Measurements from ENCODE around the gene DENND5A. TPM values are rescaled to one million over a fixed set of nuclear protein-coding genes. Genes with fewer than 3 reads are reported as not detected.

Gene DENND5A
- total and polyA plus RNA-seq, 2 of the 8 experiments (the other 6 are each of a cell fraction or from before 2014, with no cell fraction given), result 65.7 to 139 TPM

DNA sequence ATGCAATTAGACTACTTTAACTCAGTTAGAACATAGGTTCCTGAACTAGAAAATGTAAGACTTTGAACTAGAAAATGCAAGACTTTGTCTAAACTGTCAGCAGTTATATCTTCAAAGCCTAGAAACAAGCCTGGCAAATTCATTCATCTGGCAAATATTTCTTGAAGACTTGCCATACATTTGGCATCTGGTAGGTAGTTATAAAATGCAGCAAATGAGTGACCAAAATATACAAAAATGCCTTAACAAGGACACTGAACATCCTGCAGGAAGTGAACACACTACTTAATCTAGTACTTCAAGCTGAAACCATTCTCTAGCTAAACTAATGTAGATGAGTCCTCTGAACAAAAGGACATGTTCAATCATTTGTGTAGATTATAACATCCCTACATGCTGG lies 89.0 kb downstream of the DENND5A start:
- no peak overlapping the region for H3K18ac ChIP-seq (ENCODE audit: extremely low read depth, low read length)
- H3K36me3 ChIP-seq (ENCODE audit: control insufficient read depth in 2 of 4, insufficient read depth in 4 of 4, low read length in 3 of 4), result peaks cover 7 to 39% (median 29%) of the 10 kb centered on the region in 4 experiments
- peaks cover 0 to 2% of the 10 kb centered on the region in 2 experiments for H4K20me1 ChIP-seq (replicated peaks in 1 of 2; ENCODE audit: control insufficient read depth in 1 of 2, insufficient read depth in 2 of 2, low read length in 2 of 2)
- no peaks in the 10 kb centered on the region for H3K9me3 ChIP-seq (ENCODE audit: insufficient read depth in 2 of 2, low read depth in 1 of 2, low read length in 1 of 2)
- H2BK120ac ChIP-seq (replicated peaks; ENCODE audit: low read depth, low read length), result no peak overlapping the region
- no peak overlapping the region for H2AK5ac ChIP-seq (ENCODE audit: low read depth, low read length)
- no peak overlapping the region for H4K8ac ChIP-seq (ENCODE audit: extremely low read depth, insufficient read depth, low read length)
- POLR2A ChIA-PET (ENCODE audit: partially characterized antibody), result no interaction called here
- no peak overlapping the region for H3K4me3 ChIP-seq (ENCODE audit: extremely low read depth in 1 of 4, insufficient read depth in 2 of 4, low read depth in 3 of 4, low read length in 4 of 4)
- no peak overlapping the region for H3K23ac ChIP-seq (ENCODE audit: insufficient read length)
- H3K9ac ChIP-seq (replicated peaks in 1 of 4; ENCODE audit: extremely low read depth in 1 of 4, low read depth in 3 of 4, low read length in 3 of 4), result no peak overlapping the region
- no peak overlapping the region for H4K91ac ChIP-seq (replicated peaks; ENCODE audit: insufficient read length, low read length)
- H2AFZ ChIP-seq (ENCODE audit: low read length), result no peak overlapping the region
- H2BK5ac ChIP-seq (ENCODE audit: low read depth, low read length), result no peak overlapping the region
- no peak overlapping the region for H4K5ac ChIP-seq (ENCODE audit: insufficient read length, low read depth, low read length)
- no peak overlapping the region for H2BK12ac ChIP-seq (ENCODE audit: low read depth, low read length)
- no peak overlapping the region for H3K56ac ChIP-seq (replicated peaks; ENCODE audit: insufficient read length, low read depth, low read length)
- no peak overlapping the region for H3K4me2 ChIP-seq (ENCODE audit: insufficient read depth in 1 of 2, low read depth in 2 of 2, low read length in 2 of 2)
- H3K14ac ChIP-seq (ENCODE audit: insufficient read length), result no peak overlapping the region
- H3K79me1 ChIP-seq (ENCODE audit: low read depth, low read length), result no peaks in the 10 kb centered on the region; the same call in 1 of the 2 replicates
- H2BK20ac ChIP-seq (ENCODE audit: low read length), result no peak overlapping the region
- H3K27me3 ChIP-seq (replicated peaks in 1 of 4; ENCODE audit: control insufficient read depth in 3 of 4, extremely low read depth in 1 of 4, insufficient read depth in 3 of 4, low read length in 3 of 4), result no peaks in the 10 kb centered on the region
- no peak overlapping the region for H2BK15ac ChIP-seq (ENCODE audit: low read length)
- no peaks in the 10 kb centered on the region for H3K23me2 ChIP-seq (ENCODE audit: low read depth, low read length)
- H3K79me2 ChIP-seq (ENCODE audit: control insufficient read depth in 1 of 2, insufficient read depth in 2 of 2, low read length in 2 of 2), result no peaks in the 10 kb centered on the region
- H3K27ac ChIP-seq (ENCODE audit: low read depth, low read length), result no peak overlapping the region
- DNase-seq (ENCODE audit: low read depth in 1 of 2, low spot score in 2 of 2) (no peak), FAIRE-seq (no peak)
- no peaks in the 10 kb centered on the region for H3K4me1 ChIP-seq (replicated peaks in 1 of 4; ENCODE audit: control insufficient read depth in 3 of 4, insufficient read depth in 4 of 4, low read length in 3 of 4)
- TF ChIP-seq RFX5 (IDR thresholded peaks at IDR 0.05; ENCODE audit: borderline replicate concordance, low read depth, low read length) (no peak), TEAD4 (IDR thresholded peaks at IDR 0.05; ENCODE audit: low read depth, low read length) (no peak), CEBPB (IDR thresholded peaks at IDR 0.05; ENCODE audit: low read depth, low read length) (no peak), ASH2L (IDR thresholded peaks at IDR 0.05; ENCODE audit: low read length) (no peak), POLR2A (IDR thresholded peaks at IDR 0.05; ENCODE audit: control extremely low read depth in 1 of 2, low read depth in 2 of 2, low read length in 2 of 2) (no peak), POU5F1 (IDR thresholded peaks at IDR 0.05; ENCODE audit: low read depth, low read length) (no peak), PHF8 (conservative IDR thresholded peaks at IDR 0.05; ENCODE audit: low read depth, low read length) (no peak), NRF1 (IDR thresholded peaks at IDR 0.05; ENCODE audit: low read depth, low read length) (no peak), ZNF274 (IDR thresholded peaks at IDR 0.05; ENCODE audit: borderline replicate concordance, extremely low read depth, low read length) (no peak), BACH1 (IDR thresholded peaks at IDR 0.05; ENCODE audit: low read length) (no peak), CHD1 (IDR thresholded peaks at IDR 0.05; ENCODE audit: low read depth, low read length) (no peak), YY1 (IDR thresholded peaks at IDR 0.05; ENCODE audit: low read depth, low read length) (no peak), CHD2 (IDR thresholded peaks at IDR 0.05; ENCODE audit: low read length) (no peak), TAF7 (optimal IDR thresholded peaks at IDR 0.05; ENCODE audit: borderline replicate concordance, low read depth, low read length) (no peak), CBX8 (IDR thresholded peaks at IDR 0.05; ENCODE audit: borderline replicate concordance, low read depth, low read length) (no peak), SP4 (IDR thresholded peaks at IDR 0.05; ENCODE audit: low read length) (no peak)
- TF ChIP-seq, protein P1, sequence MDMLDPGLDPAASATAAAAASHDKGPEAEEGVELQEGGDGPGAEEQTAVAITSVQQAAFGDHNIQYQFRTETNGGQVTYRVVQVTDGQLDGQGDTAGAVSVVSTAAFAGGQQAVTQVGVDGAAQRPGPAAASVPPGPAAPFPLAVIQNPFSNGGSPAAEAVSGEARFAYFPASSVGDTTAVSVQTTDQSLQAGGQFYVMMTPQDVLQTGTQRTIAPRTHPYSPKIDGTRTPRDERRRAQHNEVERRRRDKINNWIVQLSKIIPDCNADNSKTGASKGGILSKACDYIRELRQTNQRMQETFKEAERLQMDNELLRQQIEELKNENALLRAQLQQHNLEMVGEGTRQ (IDR thresholded peaks at IDR 0.05; ENCODE audit: low read length), result no peak
- CTCF ChIA-PET (ENCODE audit: partially characterized antibody), result interaction anchor here (1.8 kb wide), 1 partner anchor 11 kb away, joined by 8 read pairs; no protein-coding TSS in a partner anchor
- no peak overlapping the region for H3K4ac ChIP-seq (replicated peaks; ENCODE audit: insufficient read length, low read depth, low read length)

Measured in H1 (cell line).